Measurements from ENCODE around the gene PLA2G5.

DNA sequence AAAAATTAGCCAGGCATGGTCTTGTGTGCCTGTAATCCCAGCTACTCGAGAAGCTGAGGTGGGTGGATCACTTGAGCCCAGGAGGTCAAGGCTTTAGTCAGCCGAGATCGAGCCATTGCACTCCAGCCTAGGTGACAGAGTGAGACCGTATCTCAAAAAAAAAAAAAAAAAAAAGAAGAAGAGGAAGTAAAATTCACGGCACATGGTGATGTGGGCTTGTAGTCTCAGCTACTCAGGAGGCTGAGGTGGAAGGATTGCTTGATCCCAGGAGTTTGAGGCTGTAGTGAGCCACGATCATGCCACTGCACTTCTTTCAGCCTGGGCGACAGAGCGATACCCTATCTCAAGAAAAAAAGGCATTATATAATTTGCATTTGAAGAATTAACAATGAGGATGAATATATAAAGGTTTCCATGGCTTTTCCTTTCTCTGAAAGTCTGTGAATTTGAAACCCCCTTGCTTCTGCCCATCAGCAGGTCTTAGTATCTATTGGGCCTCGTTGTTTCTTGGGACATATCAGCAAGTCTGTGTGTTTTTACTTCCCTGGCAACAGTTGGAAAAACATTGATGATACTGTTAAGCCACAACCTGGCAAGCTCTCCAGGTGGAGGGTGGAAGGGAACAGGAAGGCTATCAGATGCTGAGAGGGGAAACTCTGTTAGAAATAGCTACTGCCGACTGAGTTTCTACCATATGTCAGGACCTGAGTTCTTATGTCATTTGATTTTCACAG, 53.9 kb downstream of the PLA2G5 start:
- TF ChIP-seq, protein P1, sequence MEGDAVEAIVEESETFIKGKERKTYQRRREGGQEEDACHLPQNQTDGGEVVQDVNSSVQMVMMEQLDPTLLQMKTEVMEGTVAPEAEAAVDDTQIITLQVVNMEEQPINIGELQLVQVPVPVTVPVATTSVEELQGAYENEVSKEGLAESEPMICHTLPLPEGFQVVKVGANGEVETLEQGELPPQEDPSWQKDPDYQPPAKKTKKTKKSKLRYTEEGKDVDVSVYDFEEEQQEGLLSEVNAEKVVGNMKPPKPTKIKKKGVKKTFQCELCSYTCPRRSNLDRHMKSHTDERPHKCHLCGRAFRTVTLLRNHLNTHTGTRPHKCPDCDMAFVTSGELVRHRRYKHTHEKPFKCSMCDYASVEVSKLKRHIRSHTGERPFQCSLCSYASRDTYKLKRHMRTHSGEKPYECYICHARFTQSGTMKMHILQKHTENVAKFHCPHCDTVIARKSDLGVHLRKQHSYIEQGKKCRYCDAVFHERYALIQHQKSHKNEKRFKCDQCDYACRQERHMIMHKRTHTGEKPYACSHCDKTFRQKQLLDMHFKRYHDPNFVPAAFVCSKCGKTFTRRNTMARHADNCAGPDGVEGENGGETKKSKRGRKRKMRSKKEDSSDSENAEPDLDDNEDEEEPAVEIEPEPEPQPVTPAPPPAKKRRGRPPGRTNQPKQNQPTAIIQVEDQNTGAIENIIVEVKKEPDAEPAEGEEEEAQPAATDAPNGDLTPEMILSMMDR (IDR thresholded peaks at IDR 0.05), result no peak
- no peak for TF ChIP-seq POLR2A (IDR thresholded peaks at IDR 0.05)

Measured in thyroid gland (tissue), 4 donors.